A549 (cell line): Measurements from ENCODE around the gene SMIM32. TPM values are rescaled to one million over a fixed set of nuclear protein-coding genes. Genes with fewer than 3 reads are reported as not detected.

Experiments
- ATAC-seq, 2 experiments: fragments of 200-7000 bp in 1 of 2; fragments of >200 bp in 1 of 2; cut with Nextera tagmentation in 1 of 2; cut with Tn5 transposase in 1 of 2; 3 replicates each; pipeline versions ENCODE4 v1.8.0 to v1.9.1; 2018 to 2020; ENCODE audit warnings: mild to moderate bottlenecking in 1 of 2, moderate library complexity in 1 of 2
- CTCF ChIA-PET: fragments of 300-600 bp; sonication (Branson Sonifier 250); formaldehyde crosslinking; extraction: SDS; loops from one replicate; lab custom pipeline; 2021; ENCODE audit warnings: antibody characterized with exemption, inconsistent platforms; lab: Yijun Ruan, JAX
- POLR2A ChIA-PET: fragments of 350-600 bp; formaldehyde crosslinking; extraction: SDS; loops from one replicate; lab custom pipeline; 2021; ENCODE audit warnings: antibody characterized with exemption, inconsistent platforms; lab: Yijun Ruan, JAX
- DNase-seq, 2 experiments: peaks; one replicate each; pipeline versions ENCODE4 v3.0.0 to v3.0.0-alpha.2; 2011 to 2016; ENCODE audit warnings: low read depth in 1 of 2, low spot score in 1 of 2
- FAIRE-seq: peaks from 2 replicates; lab custom pipeline; 2011; peaks lifted over from hg19 to GRCh38; lab: Jason Lieb, UNC
- H3K27ac ChIP-seq, 2 experiments: fragments of >200 bp; sonication (Bioruptor Twin); formaldehyde crosslinking; 3 replicates each; pipeline ENCODE4 v1.5.1; 2016 to 2017
- H3K4me1 ChIP-seq: fragments of >200 bp; sonication (Bioruptor Twin); formaldehyde crosslinking; 3 replicates; pipeline ENCODE4 v1.6.1; 2016
- H3K4me2 ChIP-seq: fragments of >200 bp; sonication (Bioruptor Twin); formaldehyde crosslinking; 3 replicates; pipeline ENCODE4 v1.6.1; 2016
- H3K4me3 ChIP-seq: fragments of >200 bp; sonication (Bioruptor Twin); formaldehyde crosslinking; 3 replicates; pipeline ENCODE4 v1.5.1; 2016
- H3K9me3 ChIP-seq: fragments of >200 bp; sonication (Bioruptor Twin); formaldehyde crosslinking; 3 replicates; pipeline ENCODE4 v1.6.1; 2016
- CBX8 ChIP-seq: fragments of 200-600 bp; sonication (generic); IDR thresholded peaks from 2 replicates; pipeline ENCODE4 v1.6.1; 2016
- CHD2 ChIP-seq: fragments of 150-350 bp; IDR thresholded peaks from 2 replicates; pipeline ENCODE4 v1.6.1; 2014; ENCODE audit warnings: low read length; ENCODE audit not compliant: partially characterized antibody
- EHMT2 ChIP-seq: fragments of 200-600 bp; sonication (generic); IDR thresholded peaks from 2 replicates; pipeline ENCODE4 v1.6.1; 2016; ENCODE audit warnings: antibody characterized with exemption, low read depth, mild to moderate bottlenecking, moderate library complexity
- EP300 ChIP-seq, 2 experiments: fragments of >200 bp; sonication (Bioruptor Twin); formaldehyde crosslinking; IDR thresholded peaks; 2 replicates in 1 of 2; 3 replicates in 1 of 2; pipeline ENCODE4 v1.6.1; 2016 to 2017
- ESRRA ChIP-seq: fragments of 150-350 bp; IDR thresholded peaks from 2 replicates; pipeline ENCODE4 v1.6.1; 2014; ENCODE audit warnings: mild to moderate bottlenecking, low read length, borderline replicate concordance
- FOSL2 ChIP-seq, 2 experiments: fragments of 450-650 bp in 1 of 2; fragments of >200 bp in 1 of 2; sonication (Bioruptor Twin) in 1 of 2; formaldehyde crosslinking; IDR thresholded peaks; 2 replicates each; pipeline versions ENCODE4 v1.5.0 to v1.6.1; 2016 to 2020; ENCODE audit warnings: mild to moderate bottlenecking in 1 of 2, moderate library complexity in 1 of 2
- HDAC2 ChIP-seq: fragments of 200-600 bp; sonication (generic); IDR thresholded peaks from 2 replicates; pipeline ENCODE4 v1.6.1; 2016
- HOXA7 ChIP-seq: fragments of 250-450 bp; sonication (Bioruptor Pico); IDR thresholded peaks from 2 replicates; pipeline ENCODE4 v1.5.0; 2020; ENCODE audit warnings: mild to moderate bottlenecking, moderate library complexity
- NFE2L2 ChIP-seq: fragments of 150-350 bp; conservative IDR thresholded peaks from 2 replicates; pipeline ENCODE4 v1.6.1; 2014; ENCODE audit warnings: low read length
- NPAS2 ChIP-seq: fragments of 250-450 bp; sonication (Bioruptor Pico); IDR thresholded peaks from 2 replicates; pipeline ENCODE4 v1.8.0; 2022; ENCODE audit warnings: mild to moderate bottlenecking, moderate library complexity, borderline replicate concordance
- PHF8 ChIP-seq: fragments of 200-600 bp; sonication (generic); IDR thresholded peaks from 2 replicates; pipeline ENCODE4 v1.6.1; 2016; ENCODE audit warnings: low read depth, mild to moderate bottlenecking, antibody characterized with exemption, moderate library complexity, borderline replicate concordance
- POLR2A ChIP-seq: IDR thresholded peaks from 2 replicates; pipeline ENCODE4 v1.6.1; 2012; ENCODE audit warnings: mild to moderate bottlenecking, low read length
- RAD21 ChIP-seq, 2 experiments: fragments of >200 bp in 1 of 2; sonication (Bioruptor Twin) in 1 of 2; formaldehyde crosslinking in 1 of 2; IDR thresholded peaks in 1 of 2; conservative IDR thresholded peaks in 1 of 2; 2 replicates in 1 of 2; 3 replicates in 1 of 2; pipeline ENCODE4 v1.6.1; 2012 to 2018; ENCODE audit warnings: inconsistent platforms in 1 of 2
- RARB ChIP-seq: fragments of 250-450 bp; sonication (Bioruptor Pico); IDR thresholded peaks from 2 replicates; pipeline ENCODE4 v1.8.0; 2021; ENCODE audit warnings: mild to moderate bottlenecking, moderate library complexity
- RFX5 ChIP-seq: fragments of 450-650 bp; IDR thresholded peaks from 2 replicates; pipeline ENCODE4 v1.7.1; 2014; ENCODE audit warnings: antibody characterized with exemption, mild to moderate bottlenecking, moderate library complexity
- TP53 ChIP-seq: fragments of 250-450 bp; sonication (Bioruptor Pico); IDR thresholded peaks from 2 replicates; pipeline ENCODE4 v1.5.0; 2021; ENCODE audit warnings: mild to moderate bottlenecking, moderate library complexity
- ZC3H11A ChIP-seq: fragments of 450-650 bp; IDR thresholded peaks from 2 replicates; pipeline ENCODE4 v1.6.1; 2014; ENCODE audit warnings: antibody characterized with exemption, mild to moderate bottlenecking
- WGBS: methylation state at CpG from one replicate; pipeline ENCODE4 v1.1.6; 2017; ENCODE audit errors: missing lambda C conversion rate; 5-methylcytosine and 5-hydroxymethylcytosine counted together
- polyA plus RNA-seq, 4 experiments: library from polyadenylated mRNA; depleted of rRNA in 3 of 4; stranded (reverse); fragments of >200 nt; fragmentation: RNase III in 1 of 4; extraction: RNeasy Plus Mini Kit Qiagen cat#74134 plus additional on column Dnase treatment in 1 of 4; gene quantifications; 2 replicates in 3 of 4; 3 replicates in 1 of 4; pipeline ENCODE4 v1.2.3, GENCODE V29; 2011 to 2017
- TF ChIP-seq, protein P1 (sequence below): IDR thresholded peaks from 2 replicates; pipeline ENCODE4 v1.6.1; 2012; ENCODE audit warnings: low read depth, borderline replicate concordance
- TF ChIP-seq, protein P2 (sequence below): fragments of 200-600 bp; sonication (generic); IDR thresholded peaks from 2 replicates; pipeline ENCODE4 v1.6.1; 2016; ENCODE audit warnings: antibody characterized with exemption, mild to moderate bottlenecking, moderate library complexity
- TF ChIP-seq, protein P3 (sequence below): fragments of 450-650 bp; IDR thresholded peaks from 2 replicates; pipeline ENCODE4 v1.6.1; 2014; ENCODE audit warnings: antibody characterized with exemption
- TF ChIP-seq, protein P4 (sequence below): fragments of 250-450 bp; sonication (Bioruptor Pico); IDR thresholded peaks from 2 replicates; pipeline ENCODE4 v1.5.0; 2021; ENCODE audit warnings: mild to moderate bottlenecking, moderate library complexity, borderline replicate concordance

SMIM32 gene
- polyA plus RNA-seq, 2 of the 4 experiments (the other 2 are of a cell fraction), result not detected

DNA sequence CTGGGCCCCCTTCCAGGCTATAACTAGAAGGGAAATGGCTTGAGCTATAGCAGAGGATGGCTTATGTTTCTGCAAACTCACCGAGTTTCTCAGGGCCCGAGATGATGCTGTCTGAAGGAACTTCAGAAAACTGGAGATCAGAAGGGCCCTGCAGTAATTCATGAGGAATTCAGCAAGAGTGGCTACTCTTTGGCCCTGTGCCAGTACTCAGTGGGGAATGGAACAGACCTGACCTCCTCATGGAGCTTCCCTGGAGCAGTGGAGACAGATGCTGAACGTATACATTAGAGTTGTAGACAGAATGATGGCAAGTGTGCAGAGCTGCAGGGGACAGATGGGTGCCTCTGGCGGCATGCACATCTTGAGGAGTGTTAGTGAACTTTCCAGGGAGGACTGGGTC, 17.3 kb upstream of the SMIM32 start:
- CTCF ChIA-PET, result interaction anchor here (1.0 to 5.1 kb wide), 6 partner anchors 14 to 649 kb away, joined by 3 to 41 read pairs (median 20); partner anchors contain the start of gene SLC25A48
- POLR2A ChIA-PET, result no interaction called here
- no peaks in the 10 kb centered on the region for H3K4me1 ChIP-seq
- H3K27ac ChIP-seq, result no peak overlapping the region
- TF ChIP-seq HOXA7 (CRISPR knock-in tag) (no peak), NPAS2 (no peak), TP53 (CRISPR knock-in tag) (no peak), NFE2L2 (no peak), RFX5 (no peak), ESRRA (no peak), ZC3H11A (no peak), EHMT2 (no peak), FOSL2 (IDR thresholded peaks at IDR 0.05) (no peak), FOSL2 (CRISPR knock-in tag; IDR thresholded peaks at IDR 0.05) (no peak), RARB (CRISPR knock-in tag) (no peak), CBX8 (no peak)
- TF ChIP-seq, protein P1, sequence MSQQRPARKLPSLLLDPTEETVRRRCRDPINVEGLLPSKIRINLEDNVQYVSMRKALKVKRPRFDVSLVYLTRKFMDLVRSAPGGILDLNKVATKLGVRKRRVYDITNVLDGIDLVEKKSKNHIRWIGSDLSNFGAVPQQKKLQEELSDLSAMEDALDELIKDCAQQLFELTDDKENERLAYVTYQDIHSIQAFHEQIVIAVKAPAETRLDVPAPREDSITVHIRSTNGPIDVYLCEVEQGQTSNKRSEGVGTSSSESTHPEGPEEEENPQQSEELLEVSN, result no peak
- ATAC-seq, result no peak; a peak in 1 of 6 replicates
- no peaks in the 10 kb centered on the region for H3K9me3 ChIP-seq
- 75% methylated on average over 4 of the region's 4 CpGs for WGBS
- FAIRE-seq, result no peak
- H3K4me2 ChIP-seq, result no peak overlapping the region
- DNase-seq, result no peak
- no peak overlapping the region for H3K4me3 ChIP-seq

DNA sequence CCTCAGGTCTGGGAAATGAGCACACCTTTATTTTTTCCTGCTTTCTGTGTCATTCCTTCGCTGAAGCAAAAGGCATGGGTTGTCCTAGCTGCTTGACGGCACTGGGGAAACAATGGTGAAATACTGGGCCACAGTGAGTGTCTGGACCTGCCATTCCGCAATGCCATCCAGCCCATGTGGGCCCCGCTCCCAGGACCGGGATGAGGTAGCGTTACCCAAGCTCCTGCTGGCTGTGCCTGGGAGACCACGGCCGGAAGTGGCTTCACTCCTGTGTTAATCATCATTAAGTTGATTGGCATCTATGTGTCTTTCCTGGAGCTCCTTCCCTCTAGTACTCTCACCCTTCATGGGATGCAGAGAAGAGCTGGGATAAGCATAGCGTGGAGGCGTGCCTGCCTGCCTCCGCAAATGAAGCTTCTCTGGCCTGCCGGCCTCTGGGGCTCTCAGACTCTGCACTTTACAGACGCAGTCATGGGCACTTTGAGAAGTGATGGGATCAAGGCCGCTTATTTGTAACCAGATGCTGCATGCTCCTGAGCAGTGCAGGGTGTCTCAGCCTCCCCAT, 16.5 kb upstream of the SMIM32 start:
- DNase-seq, result no peak
- Histone ChIP-seq H3K4me1 (no peaks in the 10 kb centered on the region), H3K27ac (no peak overlapping the region), H3K4me3 (no peak overlapping the region), H3K4me2 (no peak overlapping the region), H3K9me3 (no peaks in the 10 kb centered on the region)
- ChIA-PET POLR2A (no interaction called here), CTCF (interaction anchor here (1.0 to 5.1 kb wide), 7 partner anchors 14 to 648 kb away, joined by 3 to 37 read pairs (median 3); partner anchors contain the start of gene SLC25A48)
- TF ChIP-seq, protein P2, sequence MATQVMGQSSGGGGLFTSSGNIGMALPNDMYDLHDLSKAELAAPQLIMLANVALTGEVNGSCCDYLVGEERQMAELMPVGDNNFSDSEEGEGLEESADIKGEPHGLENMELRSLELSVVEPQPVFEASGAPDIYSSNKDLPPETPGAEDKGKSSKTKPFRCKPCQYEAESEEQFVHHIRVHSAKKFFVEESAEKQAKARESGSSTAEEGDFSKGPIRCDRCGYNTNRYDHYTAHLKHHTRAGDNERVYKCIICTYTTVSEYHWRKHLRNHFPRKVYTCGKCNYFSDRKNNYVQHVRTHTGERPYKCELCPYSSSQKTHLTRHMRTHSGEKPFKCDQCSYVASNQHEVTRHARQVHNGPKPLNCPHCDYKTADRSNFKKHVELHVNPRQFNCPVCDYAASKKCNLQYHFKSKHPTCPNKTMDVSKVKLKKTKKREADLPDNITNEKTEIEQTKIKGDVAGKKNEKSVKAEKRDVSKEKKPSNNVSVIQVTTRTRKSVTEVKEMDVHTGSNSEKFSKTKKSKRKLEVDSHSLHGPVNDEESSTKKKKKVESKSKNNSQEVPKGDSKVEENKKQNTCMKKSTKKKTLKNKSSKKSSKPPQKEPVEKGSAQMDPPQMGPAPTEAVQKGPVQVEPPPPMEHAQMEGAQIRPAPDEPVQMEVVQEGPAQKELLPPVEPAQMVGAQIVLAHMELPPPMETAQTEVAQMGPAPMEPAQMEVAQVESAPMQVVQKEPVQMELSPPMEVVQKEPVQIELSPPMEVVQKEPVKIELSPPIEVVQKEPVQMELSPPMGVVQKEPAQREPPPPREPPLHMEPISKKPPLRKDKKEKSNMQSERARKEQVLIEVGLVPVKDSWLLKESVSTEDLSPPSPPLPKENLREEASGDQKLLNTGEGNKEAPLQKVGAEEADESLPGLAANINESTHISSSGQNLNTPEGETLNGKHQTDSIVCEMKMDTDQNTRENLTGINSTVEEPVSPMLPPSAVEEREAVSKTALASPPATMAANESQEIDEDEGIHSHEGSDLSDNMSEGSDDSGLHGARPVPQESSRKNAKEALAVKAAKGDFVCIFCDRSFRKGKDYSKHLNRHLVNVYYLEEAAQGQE, result no peak
- no peak for TF ChIP-seq HDAC2
- no peak for TF ChIP-seq ESRRA
- TF ChIP-seq POLR2A, result no peak
- no peak for TF ChIP-seq EP300 (IDR thresholded peaks at IDR 0.05)
- no peak for TF ChIP-seq RFX5
- no peak for TF ChIP-seq RAD21 (conservative IDR thresholded peaks at IDR 0.05 in 1 of 2, IDR thresholded peaks at IDR 0.05 in 1 of 2)
- TF ChIP-seq TP53 (CRISPR knock-in tag), result no peak
- TF ChIP-seq HOXA7 (CRISPR knock-in tag), result no peak
- TF ChIP-seq, protein P3, sequence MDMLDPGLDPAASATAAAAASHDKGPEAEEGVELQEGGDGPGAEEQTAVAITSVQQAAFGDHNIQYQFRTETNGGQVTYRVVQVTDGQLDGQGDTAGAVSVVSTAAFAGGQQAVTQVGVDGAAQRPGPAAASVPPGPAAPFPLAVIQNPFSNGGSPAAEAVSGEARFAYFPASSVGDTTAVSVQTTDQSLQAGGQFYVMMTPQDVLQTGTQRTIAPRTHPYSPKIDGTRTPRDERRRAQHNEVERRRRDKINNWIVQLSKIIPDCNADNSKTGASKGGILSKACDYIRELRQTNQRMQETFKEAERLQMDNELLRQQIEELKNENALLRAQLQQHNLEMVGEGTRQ, result no peak
- TF ChIP-seq, protein P4, sequence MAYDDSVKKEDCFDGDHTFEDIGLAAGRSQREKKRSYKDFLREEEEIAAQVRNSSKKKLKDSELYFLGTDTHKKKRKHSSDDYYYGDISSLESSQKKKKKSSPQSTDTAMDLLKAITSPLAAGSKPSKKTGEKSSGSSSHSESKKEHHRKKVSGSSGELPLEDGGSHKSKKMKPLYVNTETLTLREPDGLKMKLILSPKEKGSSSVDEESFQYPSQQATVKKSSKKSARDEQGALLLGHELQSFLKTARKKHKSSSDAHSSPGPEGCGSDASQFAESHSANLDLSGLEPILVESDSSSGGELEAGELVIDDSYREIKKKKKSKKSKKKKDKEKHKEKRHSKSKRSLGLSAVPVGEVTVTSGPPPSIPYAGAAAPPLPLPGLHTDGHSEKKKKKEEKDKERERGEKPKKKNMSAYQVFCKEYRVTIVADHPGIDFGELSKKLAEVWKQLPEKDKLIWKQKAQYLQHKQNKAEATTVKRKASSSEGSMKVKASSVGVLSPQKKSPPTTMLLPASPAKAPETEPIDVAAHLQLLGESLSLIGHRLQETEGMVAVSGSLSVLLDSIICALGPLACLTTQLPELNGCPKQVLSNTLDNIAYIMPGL (CRISPR knock-in tag), result no peak
- no peak for TF ChIP-seq CHD2
- no peak for TF ChIP-seq PHF8
- FAIRE-seq, result no peak
- peak; percentile 7 to 17; a peak in 1 of 6 replicates for ATAC-seq
- 90% methylated on average over 14 of the region's 14 CpGs for WGBS
